Ectodermal cell (in vitro differentiated cells): ENCODE results near the gene PGF.

Experiments
- H3K27ac ChIP-seq: 2 replicates; pipeline ENCODE4 v1.7.0; 2013; ENCODE audit warnings: mild to moderate bottlenecking, low read depth, low read length; ENCODE audit not compliant: insufficient read depth, poor library complexity, severe bottlenecking
- H3K27me3 ChIP-seq: 2 replicates; pipeline ENCODE4 v1.7.0; 2013; ENCODE audit warnings: mild to moderate bottlenecking, low read length; ENCODE audit not compliant: insufficient read depth, control insufficient read depth, poor library complexity, severe bottlenecking
- H3K36me3 ChIP-seq: one replicate; pipeline ENCODE4 v1.7.0; 2013; ENCODE audit warnings: low read length; ENCODE audit not compliant: control insufficient read depth, insufficient read depth
- H3K4me1 ChIP-seq: one replicate; pipeline ENCODE4 v1.7.0; 2013; ENCODE audit warnings: low read length; ENCODE audit not compliant: control insufficient read depth, insufficient read depth
- H3K4me3 ChIP-seq: 2 replicates; pipeline ENCODE4 v1.7.0; 2013; ENCODE audit warnings: low read depth, low read length, control low read depth; ENCODE audit not compliant: insufficient read depth
- H3K9me3 ChIP-seq: 2 replicates; pipeline ENCODE4 v1.7.0; 2013; ENCODE audit warnings: mild to moderate bottlenecking, low read length, moderate library complexity; ENCODE audit not compliant: control insufficient read depth
- WGBS, 2 experiments: methylation state at CpG; one replicate each; pipeline ENCODE4 v1.1.7; 2013; ENCODE audit warnings: missing lambda C conversion rate in 2 of 2; 5-methylcytosine and 5-hydroxymethylcytosine counted together

PGF gene

DNA sequence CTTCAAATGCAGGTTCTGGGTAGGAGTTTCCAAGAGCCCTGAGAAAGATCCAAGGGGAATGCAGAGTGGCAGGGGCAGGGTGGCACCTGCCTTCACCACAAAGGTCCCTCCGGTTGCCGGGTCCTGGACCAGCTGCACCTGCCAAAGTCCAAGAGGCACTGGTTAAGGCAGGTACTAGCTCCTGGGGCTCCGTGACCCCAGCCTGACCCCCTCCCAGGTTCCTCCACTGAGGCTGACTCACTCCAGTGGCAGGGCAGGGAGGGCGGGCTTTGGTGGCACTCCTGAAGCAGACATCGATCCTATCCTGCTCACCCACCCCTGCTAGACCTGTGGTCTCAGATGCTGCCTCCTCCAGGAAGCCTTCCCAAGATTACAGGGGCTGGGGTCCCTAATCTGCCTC is 43.7 kb downstream of the PGF start:
- Histone ChIP-seq H3K36me3 (no peaks in the 10 kb centered on the region), H3K4me1 (no peaks in the 10 kb centered on the region), H3K27ac (no peak overlapping the region), H3K4me3 (no peak overlapping the region), H3K27me3 (no peaks in the 10 kb centered on the region), H3K9me3 (no peaks in the 10 kb centered on the region)
- 91 to 93% methylated on average over 5 of the region's 5 CpGs for WGBS, 2 experiments

DNA sequence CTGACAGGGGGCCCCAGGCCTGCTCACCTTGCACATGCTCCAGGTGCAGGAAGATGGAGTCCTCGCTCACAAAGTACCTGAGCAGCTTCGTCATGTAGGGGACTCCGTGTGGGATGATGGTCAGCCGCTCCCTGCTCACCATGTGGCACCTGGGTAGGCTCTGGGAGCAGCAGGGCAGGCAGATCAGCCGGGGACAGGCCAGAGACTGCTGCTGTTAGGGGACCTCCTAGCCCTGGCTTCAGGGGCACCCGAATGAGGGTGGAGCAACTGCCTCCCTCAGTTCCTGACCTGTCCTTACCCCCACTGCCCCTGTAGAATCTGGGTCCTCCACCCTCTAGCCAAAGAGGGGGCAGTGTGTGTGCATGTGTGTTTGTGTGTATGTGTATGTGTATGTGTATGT is 44.2 kb downstream of the PGF start:
- Histone ChIP-seq H3K9me3 (no peaks in the 10 kb centered on the region), H3K4me1 (no peaks in the 10 kb centered on the region), H3K36me3 (no peaks in the 10 kb centered on the region), H3K27ac (no peak overlapping the region), H3K4me3 (no peak overlapping the region), H3K27me3 (no peaks in the 10 kb centered on the region)
- WGBS, 2 experiments = 90 to 93% methylated on average over 6 of the region's 6 CpGs

DNA sequence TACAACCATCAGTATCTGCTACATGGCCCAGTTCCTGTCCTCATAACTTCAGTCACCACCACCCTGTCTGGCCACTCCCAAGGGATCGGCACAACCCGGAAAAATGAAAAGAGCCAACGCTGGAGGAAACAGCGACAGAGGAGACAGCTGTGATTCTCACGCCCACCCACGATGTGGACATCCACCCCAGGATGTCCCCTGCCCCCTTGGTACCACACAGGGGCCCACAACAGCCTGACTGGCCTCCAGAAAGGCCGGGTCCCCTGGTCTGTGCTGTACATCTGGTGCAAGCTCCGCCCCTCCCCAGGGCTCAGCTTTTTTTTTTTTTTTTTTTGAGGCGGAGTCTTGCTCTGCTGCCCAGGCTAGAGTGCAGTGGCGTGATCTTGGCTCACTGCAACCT is 44.8 kb downstream of the PGF start:
- Histone ChIP-seq H3K27me3 (no peaks in the 10 kb centered on the region), H3K9me3 (no peaks in the 10 kb centered on the region), H3K4me3 (no peak overlapping the region), H3K36me3 (no peaks in the 10 kb centered on the region), H3K27ac (no peak overlapping the region), H3K4me1 (no peaks in the 10 kb centered on the region)
- WGBS, 2 experiments = 86 to 92% methylated on average over 10 of the region's 10 CpGs

DNA sequence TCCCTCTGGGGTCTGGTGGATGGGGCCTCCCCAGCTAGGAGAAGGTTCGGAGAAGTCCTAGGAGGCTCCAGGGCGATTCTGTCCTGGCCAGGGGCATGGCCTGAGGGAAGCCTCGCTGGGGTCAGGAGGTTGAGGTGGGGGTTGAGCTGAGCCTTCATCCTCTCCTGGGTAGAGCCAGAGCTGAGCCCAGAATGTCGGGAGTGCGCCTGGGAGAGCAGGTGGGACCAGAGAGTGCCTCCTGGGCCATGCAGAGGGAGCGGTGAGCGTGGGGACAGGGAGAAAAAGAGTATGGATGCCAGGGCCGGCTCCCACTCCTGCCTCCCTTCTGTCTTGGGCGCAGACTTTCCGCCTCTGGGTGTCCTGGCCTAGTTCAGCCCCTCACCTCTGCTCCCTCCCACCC is 45.5 kb downstream of the PGF start:
- no peaks in the 10 kb centered on the region for H3K9me3 ChIP-seq
- H3K4me1 ChIP-seq = no peaks in the 10 kb centered on the region
- no peak overlapping the region for H3K4me3 ChIP-seq
- no peak overlapping the region for H3K27ac ChIP-seq
- H3K27me3 ChIP-seq = no peaks in the 10 kb centered on the region
- 91 to 94% methylated on average over 10 of the region's 10 CpGs for WGBS, 2 experiments
- no peaks in the 10 kb centered on the region for H3K36me3 ChIP-seq

DNA sequence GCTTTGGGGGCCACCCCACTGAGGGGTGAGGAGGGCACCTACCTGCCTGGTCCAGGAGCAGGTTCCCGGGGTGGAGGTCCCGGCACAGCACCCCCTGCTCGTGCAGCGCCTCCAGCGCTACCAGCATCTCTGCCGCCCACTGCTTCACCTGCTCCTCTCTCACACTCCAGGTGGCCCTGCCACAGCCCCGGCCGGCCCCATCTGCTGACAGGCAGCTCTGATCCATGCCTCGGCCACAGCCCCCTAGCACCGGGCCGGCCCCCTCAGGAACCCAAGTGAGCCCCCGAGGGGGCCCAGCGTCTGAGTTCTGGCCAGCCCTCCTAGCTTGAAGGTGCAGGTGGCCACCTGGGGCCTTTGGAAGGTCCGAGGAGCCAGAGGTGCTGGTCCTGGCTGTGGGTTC is 45.9 kb downstream of the PGF start:
- H3K27ac ChIP-seq = no peak overlapping the region
- no peaks in the 10 kb centered on the region for H3K27me3 ChIP-seq
- H3K4me3 ChIP-seq = no peak overlapping the region
- no peaks in the 10 kb centered on the region for H3K36me3 ChIP-seq
- H3K4me1 ChIP-seq = no peaks in the 10 kb centered on the region
- 86 to 92% methylated on average over 14 of the region's 14 CpGs for WGBS, 2 experiments
- H3K9me3 ChIP-seq = no peaks in the 10 kb centered on the region

DNA sequence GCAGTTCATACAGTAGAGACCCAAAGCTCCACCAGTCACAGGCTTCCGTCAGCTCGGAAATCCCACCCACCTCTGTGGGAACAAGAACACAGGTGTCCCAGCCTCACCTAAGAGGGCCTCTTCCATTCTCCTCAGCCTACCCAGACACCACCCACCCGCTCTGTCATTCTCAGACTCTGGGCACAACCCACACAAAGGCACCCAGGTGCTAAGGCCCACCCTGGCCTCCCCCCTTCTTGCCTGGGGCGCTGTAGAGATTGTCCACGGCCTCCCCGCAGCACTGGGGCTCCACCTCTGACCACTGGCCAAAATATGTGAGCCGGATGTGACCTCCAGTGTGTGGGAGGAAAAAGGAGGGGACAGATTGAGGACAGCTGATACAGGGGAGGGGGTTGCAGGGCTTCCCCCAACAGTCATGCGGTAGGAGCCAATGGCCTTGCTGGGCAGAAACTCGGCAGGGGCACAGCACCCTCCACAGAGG is 46.5 kb downstream of the PGF start:
- no peak overlapping the region for H3K27ac ChIP-seq
- no peaks in the 10 kb centered on the region for H3K9me3 ChIP-seq
- no peak overlapping the region for H3K4me3 ChIP-seq
- 88 to 90% methylated on average over 9 of the region's 9 CpGs for WGBS, 2 experiments
- H3K27me3 ChIP-seq = no peaks in the 10 kb centered on the region
- no peaks in the 10 kb centered on the region for H3K36me3 ChIP-seq
- no peaks in the 10 kb centered on the region for H3K4me1 ChIP-seq

DNA sequence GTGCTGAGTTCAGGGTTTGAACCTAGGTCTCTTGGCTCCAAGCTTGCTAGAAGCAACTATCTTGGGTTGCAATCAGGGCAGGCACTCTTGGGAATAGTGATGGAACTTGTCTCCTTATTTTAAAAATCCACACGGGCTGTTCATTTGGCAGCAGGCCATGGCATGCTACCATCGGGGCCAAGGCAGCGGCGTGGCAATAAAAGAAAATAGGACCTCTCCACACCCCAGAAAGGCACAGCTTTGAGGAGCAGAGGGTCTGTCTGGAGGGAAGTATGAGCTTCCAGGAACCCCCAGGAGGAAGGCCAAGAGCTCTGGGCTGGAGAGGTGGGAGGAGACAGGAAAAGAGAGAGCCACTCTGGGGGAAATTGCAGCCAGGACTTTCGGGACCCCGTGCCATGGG is 47.7 kb downstream of the PGF start:
- peaks cover 5% of the 10 kb centered on the region for H3K36me3 ChIP-seq
- WGBS, 2 experiments = 94 to 95% methylated on average over 6 of the region's 6 CpGs
- no peaks in the 10 kb centered on the region for H3K27me3 ChIP-seq

DNA sequence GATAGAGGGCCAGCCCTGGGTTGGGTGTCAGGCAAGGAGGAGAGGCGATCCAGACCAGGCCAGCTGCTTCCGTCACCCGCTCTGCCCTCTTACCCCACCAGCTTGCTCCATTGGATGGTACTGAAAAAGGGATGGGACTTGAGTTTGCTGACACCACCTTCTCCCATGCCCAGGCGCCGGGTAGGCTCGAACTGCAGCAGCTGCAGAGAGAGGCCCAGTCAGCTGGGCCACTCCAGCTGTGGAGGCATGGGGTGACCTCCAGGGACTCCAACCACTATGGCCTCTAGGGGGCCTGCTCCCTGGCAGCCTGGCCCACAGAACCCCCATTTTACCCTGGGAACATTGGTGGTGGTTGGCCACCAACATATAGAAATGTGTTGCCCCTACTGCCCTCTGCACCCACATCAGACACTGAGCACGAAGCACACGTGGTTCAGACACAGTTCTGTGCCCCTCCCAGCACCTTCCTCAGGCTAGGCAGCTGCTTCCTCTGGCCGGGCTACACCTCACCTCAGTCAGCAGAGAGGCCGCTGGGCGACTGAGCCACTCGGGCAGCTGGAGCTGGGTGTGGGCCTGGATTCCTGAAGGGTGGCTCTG is 48.4 kb downstream of the PGF start:
- no peaks in the 10 kb centered on the region for H3K27me3 ChIP-seq
- no peaks in the 10 kb centered on the region for H3K4me1 ChIP-seq
- no peak overlapping the region for H3K4me3 ChIP-seq
- WGBS, 2 experiments = 92 to 94% methylated on average over 12 of the region's 12 CpGs
- peaks cover 6% of the 10 kb centered on the region for H3K36me3 ChIP-seq
- H3K27ac ChIP-seq = no peak overlapping the region
- H3K9me3 ChIP-seq = no peaks in the 10 kb centered on the region

More for the DNA sequence above, 47.7 kb downstream of the PGF start:
- no peaks in the 10 kb centered on the region for H3K4me1 ChIP-seq
- H3K4me3 ChIP-seq = no peak overlapping the region
- no peak overlapping the region for H3K27ac ChIP-seq
- H3K9me3 ChIP-seq = no peaks in the 10 kb centered on the region

DNA sequence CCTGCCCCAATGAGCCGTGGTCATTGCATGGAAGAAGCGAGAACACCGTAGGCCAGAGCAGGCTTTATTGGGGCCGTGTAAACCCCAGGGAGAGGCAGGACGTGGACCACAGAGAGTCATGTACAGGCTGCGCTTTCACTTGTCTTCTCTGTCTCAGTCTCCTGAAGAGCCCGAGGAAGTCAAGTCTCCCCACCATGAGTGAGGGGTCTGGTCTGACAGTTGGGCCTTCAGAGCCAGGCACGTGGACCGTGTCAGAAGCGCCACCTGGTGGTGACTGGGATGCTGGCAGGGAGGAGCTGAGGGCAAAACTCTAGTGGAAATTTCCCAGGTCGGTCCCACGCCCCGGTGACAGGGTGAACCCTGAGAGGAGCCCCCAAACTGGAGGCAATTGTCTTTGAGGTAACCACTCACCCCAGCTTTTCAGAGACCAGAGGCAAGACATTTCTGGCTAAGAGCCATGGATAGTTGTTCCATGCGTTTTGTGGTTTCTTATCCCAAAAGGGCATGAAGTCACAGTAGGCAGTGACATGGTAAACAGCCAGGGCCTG is 49.7 kb downstream of the PGF start:
- no peaks in the 10 kb centered on the region for H3K4me1 ChIP-seq
- WGBS, 2 experiments = 68% methylated on average over 14 of the region's 14 CpGs
- H3K4me3 ChIP-seq = no peak overlapping the region

DNA sequence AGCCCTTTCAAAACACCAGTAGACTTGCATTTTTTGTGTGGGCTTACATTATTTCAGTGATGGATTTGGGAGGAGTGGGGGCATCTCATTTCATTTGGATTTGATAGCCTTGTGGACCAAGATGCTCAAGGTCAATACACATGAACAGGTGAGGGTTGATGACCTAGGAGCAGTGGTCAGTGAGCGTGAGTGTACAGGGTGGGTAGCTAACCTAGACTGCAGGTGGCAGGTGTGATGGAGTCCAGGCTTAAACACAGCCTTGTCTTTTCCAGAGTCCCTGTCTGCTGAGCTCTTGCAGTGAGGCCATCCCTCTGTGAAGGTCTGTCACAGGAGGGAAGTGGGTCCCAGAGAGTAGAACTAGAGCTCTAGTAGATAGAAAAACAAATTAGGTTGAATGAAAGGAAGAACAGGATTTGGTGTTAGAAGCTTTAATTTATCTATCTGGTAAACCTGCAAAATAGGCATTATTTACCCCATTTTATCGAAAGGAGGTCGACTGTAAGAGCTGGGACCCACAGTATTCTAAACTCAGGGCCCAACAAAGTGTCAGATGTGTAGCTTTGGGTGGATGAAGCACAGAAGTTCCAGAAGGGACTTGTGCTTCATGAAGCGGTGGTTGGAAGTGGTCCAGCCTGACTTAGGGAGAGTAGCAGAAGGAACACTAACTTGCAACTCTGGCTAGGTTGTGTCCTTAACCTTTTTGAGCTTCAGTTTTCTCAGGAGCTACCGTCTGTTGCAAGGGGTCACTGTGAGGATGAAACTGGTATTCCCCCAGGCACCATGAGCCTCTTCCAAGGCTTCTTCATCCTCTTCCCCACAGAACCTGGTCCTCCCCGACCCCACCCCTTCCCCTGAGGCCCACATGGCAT is 50.5 kb downstream of the PGF start:
- 94 to 97% methylated on average over 6 of the region's 6 CpGs for WGBS, 2 experiments
- no peaks in the 10 kb centered on the region for H3K9me3 ChIP-seq
- no peaks in the 10 kb centered on the region for H3K4me1 ChIP-seq
- no peaks in the 10 kb centered on the region for H3K27me3 ChIP-seq
- H3K27ac ChIP-seq = no peak overlapping the region
- no peak overlapping the region for H3K4me3 ChIP-seq
- H3K36me3 ChIP-seq = peaks cover 18% of the 10 kb centered on the region

More for the DNA sequence above, 49.7 kb downstream of the PGF start:
- Histone ChIP-seq H3K9me3 (no peaks in the 10 kb centered on the region), H3K36me3 (peaks cover 11% of the 10 kb centered on the region), H3K27me3 (no peaks in the 10 kb centered on the region), H3K27ac (no peak overlapping the region)
